Breast epithelium (tissue), 3 donors: ENCODE measurements around the gene NOL9.

Experiments
- POLR2A ChIP-seq: fragments of 450-650 bp; IDR thresholded peaks from one replicate; pipeline ENCODE4 v1.6.1; 2016; ENCODE audit warnings: antibody characterized with exemption, mild to moderate bottlenecking, moderate library complexity
- POLR2AphosphoS5 ChIP-seq, 3 donors: sonication (generic); formaldehyde crosslinking; IDR thresholded peaks; one replicate each; pipeline ENCODE4 v1.6.1; 2017; ENCODE audit warnings: antibody characterized with exemption in 3 of 3
- TF ChIP-seq, protein P1 (sequence below), 3 donors: fragments of 450-650 bp; IDR thresholded peaks; one replicate each; pipeline ENCODE4 v1.5.1; 2016 to 2017; ENCODE audit warnings: antibody characterized with exemption in 3 of 3, mild to moderate bottlenecking in 3 of 3, moderate library complexity in 3 of 3

- TF ChIP-seq POLR2AphosphoS5 (IDR thresholded peaks at IDR 0.05) = no peak
- TF ChIP-seq, protein P1, sequence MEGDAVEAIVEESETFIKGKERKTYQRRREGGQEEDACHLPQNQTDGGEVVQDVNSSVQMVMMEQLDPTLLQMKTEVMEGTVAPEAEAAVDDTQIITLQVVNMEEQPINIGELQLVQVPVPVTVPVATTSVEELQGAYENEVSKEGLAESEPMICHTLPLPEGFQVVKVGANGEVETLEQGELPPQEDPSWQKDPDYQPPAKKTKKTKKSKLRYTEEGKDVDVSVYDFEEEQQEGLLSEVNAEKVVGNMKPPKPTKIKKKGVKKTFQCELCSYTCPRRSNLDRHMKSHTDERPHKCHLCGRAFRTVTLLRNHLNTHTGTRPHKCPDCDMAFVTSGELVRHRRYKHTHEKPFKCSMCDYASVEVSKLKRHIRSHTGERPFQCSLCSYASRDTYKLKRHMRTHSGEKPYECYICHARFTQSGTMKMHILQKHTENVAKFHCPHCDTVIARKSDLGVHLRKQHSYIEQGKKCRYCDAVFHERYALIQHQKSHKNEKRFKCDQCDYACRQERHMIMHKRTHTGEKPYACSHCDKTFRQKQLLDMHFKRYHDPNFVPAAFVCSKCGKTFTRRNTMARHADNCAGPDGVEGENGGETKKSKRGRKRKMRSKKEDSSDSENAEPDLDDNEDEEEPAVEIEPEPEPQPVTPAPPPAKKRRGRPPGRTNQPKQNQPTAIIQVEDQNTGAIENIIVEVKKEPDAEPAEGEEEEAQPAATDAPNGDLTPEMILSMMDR (IDR thresholded peaks at IDR 0.05) = no peak
- no peak for TF ChIP-seq POLR2A
Observed at GRCh38 chr1:6547301-6547700, 7.0 kb downstream of the NOL9 start.
